Stimulated activated naive CD8-positive, alpha-beta T cell treated with anti-CD3 and anti-CD28 coated beads, Interleukin-15, Interleukin-2, amounts not matched to agents 100 ng/mL and 50 ng/mL, for 24 hours (primary cell): ENCODE measurements around the gene ZBTB18.
"Not testable (repeated sequence)": the region's sequence is repeated elsewhere in the genome, so short reads cannot be mapped to it uniquely, and the experiment has no call there.

Source experiments
- H3K27ac Mint-ChIP-seq: one replicate; pipeline ENCODE4 v1.8.0; 2021; ENCODE audit warnings: mild to moderate bottlenecking, mixed read lengths
- H3K27me3 Mint-ChIP-seq: one replicate; pipeline ENCODE4 v1.8.0; 2021; ENCODE audit warnings: mixed read lengths
- H3K36me3 Mint-ChIP-seq: one replicate; pipeline ENCODE4 v1.8.0; 2021; ENCODE audit warnings: low read depth, mixed read lengths
- H3K4me1 Mint-ChIP-seq: one replicate; pipeline ENCODE4 v1.8.0; 2021; ENCODE audit warnings: low read depth, mixed read lengths
- H3K4me3 Mint-ChIP-seq: one replicate; pipeline ENCODE4 v1.8.0; 2021; ENCODE audit warnings: mild to moderate bottlenecking, mixed read lengths
- H3K9me3 Mint-ChIP-seq: one replicate; pipeline ENCODE4 v1.8.0; 2021; ENCODE audit warnings: mixed read lengths

ZBTB18 gene

DNA sequence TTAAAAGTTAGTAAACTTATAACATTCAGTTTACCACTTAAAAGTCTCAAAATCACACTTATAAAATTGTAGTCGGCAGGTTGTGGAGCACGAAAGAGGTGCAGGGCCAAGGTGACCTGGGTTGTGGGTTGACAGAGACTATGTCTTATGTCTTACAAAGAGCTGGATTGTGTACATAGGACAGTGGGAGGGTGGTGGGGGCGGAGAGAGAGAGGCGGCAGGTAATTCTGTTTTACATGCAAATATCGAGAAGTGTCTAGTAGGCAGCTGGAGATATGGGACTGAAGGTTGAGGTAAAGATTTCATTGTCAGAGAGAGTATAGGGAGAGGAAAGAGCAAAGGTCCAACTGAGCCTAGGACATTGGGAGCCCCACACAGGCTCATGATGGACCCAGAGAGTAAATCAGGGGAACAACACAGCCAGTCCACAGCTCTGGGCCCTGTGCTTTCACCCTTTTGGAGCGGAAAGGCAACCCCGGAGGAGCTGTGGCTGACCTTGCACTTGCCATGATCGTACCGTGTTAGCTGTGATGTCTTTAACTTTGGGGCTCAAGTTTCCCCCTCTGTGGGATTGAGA lies 28.1 kb upstream of the ZBTB18 start:
- no peaks in the 10 kb centered on the region for H3K4me1 Mint-ChIP-seq
- no peaks in the 10 kb centered on the region for H3K36me3 Mint-ChIP-seq
- no peak overlapping the region for H3K4me3 Mint-ChIP-seq
- peaks cover 3% of the 10 kb centered on the region for H3K9me3 Mint-ChIP-seq
- H3K27me3 Mint-ChIP-seq, result peaks cover 5% of the 10 kb centered on the region
- H3K27ac Mint-ChIP-seq, result no peak overlapping the region

DNA sequence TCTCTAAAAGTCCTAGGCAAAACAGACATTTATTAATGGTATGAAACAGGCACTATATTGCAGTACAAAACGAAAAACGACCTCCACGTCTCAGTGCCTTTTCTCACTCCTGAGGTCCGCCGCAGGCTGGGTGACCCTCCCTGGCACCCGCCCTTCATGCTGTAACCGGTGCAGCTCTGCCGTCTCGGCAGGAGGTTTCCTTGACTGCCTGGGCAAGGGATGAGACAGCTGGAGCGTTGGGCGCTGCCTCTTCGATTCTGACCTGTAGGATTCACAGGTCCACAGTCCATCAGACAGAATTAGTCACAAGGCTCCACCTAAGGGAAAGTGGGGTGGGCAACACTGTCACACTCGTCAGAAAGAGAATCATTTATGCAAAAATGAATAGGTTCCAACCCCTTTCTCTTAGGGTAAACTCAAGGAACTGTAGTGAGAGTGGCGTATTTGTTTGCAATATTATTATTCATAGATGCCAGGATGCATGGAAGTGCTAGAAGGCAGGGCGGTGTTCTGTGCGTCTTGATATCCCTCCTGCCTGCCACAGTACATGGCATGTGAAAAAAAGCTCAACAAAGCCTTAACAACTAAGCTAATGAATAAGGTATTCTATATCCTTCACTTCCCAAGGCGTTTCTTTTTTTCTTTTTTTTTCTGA lies 23.5 kb upstream of the ZBTB18 start:
- Mint-ChIP-seq H3K4me3 (no peak overlapping the region), H3K9me3 (no peaks in the 10 kb centered on the region), H3K27me3 (no peaks in the 10 kb centered on the region), H3K36me3 (no peaks in the 10 kb centered on the region), H3K27ac (no peak overlapping the region), H3K4me1 (no peaks in the 10 kb centered on the region)

DNA sequence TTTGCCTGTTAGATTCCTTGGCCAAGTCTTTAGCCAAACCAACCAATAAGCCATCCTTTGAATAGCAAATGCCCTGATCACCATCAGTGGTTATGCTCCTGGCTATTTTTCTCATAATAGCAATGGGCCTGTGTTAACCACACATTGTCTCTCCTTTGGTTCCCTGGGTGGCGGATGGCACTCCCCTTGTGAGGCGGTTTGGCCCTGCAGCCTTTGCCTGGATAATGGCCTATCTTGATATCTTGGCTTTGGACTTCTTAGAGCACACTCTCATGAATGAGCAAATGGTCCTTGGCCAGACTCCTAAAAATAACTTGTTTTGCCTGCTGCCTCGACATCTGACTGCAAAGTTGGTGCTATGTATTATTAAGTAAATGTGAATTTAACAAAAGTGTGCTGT lies 22.4 kb upstream of the ZBTB18 start:
- Mint-ChIP-seq H3K36me3 (no peaks in the 10 kb centered on the region), H3K27ac (no peak overlapping the region), H3K4me1 (no peaks in the 10 kb centered on the region), H3K4me3 (no peak overlapping the region), H3K27me3 (no peaks in the 10 kb centered on the region), H3K9me3 (no peaks in the 10 kb centered on the region)

DNA sequence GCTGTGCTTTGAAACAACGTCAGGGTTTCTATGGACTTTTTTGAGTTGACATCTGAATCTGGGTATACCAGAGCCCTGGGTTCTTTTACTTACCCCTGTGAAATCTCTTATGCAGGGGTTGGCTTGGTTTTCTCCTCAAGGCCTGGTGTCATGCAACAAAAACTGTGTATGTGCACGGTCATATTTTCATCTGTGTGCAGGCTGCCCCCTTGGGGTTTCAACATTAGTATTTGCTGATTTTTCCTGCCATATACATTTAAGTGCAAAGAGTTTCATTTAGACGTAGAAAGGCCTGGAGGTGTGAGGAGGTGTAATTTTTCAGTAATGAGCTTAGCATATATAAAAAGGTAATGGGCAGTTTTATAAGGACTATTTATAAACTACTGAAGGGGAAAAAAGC lies 22.0 kb upstream of the ZBTB18 start:
- Mint-ChIP-seq H3K4me1 (no peaks in the 10 kb centered on the region), H3K4me3 (no peak overlapping the region), H3K36me3 (no peaks in the 10 kb centered on the region), H3K9me3 (no peaks in the 10 kb centered on the region), H3K27ac (no peak overlapping the region), H3K27me3 (no peaks in the 10 kb centered on the region)

DNA sequence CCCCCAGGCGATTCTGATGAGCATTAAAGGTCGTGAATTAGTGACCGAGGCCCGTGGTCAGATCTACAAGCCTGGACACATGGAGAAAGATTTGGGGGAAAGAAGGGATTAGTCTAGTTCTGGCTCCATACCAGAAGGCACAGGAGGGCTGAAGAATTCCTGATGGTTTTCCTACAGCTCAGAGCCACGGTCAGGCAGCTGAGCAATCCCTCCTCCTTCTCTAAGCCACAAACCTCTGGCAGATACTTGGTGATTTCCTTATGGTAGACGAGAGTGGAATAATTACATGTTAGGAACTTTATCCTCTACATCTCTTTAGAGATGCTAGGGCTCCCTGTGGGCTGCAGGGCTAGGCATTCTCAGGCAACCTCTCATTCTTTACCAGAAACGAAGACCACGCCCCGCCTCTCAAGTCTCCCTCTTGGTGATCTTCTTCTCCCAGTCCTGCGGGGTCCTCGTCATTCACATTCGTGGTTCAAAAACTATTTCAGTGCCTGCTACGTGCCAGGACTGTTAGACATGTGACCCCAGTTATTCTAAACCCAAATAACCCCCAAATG lies 20.5 kb upstream of the ZBTB18 start:
- Mint-ChIP-seq H3K9me3 (no peaks in the 10 kb centered on the region), H3K27me3 (no peaks in the 10 kb centered on the region), H3K36me3 (no peaks in the 10 kb centered on the region), H3K4me3 (no peak overlapping the region), H3K4me1 (no peaks in the 10 kb centered on the region), H3K27ac (no peak overlapping the region)

DNA sequence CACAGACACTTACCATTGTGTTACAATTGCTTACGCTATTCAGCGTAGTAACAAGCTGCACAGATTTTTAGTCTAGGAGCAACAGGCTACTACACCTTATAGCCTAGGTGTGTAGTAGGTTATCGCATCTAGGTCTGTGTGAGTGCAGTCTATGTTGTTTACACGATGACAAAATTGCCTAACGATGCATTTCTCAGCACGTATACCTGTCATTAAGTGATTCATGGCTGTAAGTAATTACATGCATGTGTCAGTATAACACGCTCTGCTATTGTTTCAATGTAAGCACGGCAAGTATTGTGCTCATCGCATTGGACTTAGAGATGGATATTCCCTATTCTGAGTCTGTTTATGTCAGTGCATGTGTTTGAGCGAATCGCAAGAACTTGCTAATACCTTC lies 15.7 kb upstream of the ZBTB18 start:
- no peak overlapping the region for H3K27ac Mint-ChIP-seq

DNA sequence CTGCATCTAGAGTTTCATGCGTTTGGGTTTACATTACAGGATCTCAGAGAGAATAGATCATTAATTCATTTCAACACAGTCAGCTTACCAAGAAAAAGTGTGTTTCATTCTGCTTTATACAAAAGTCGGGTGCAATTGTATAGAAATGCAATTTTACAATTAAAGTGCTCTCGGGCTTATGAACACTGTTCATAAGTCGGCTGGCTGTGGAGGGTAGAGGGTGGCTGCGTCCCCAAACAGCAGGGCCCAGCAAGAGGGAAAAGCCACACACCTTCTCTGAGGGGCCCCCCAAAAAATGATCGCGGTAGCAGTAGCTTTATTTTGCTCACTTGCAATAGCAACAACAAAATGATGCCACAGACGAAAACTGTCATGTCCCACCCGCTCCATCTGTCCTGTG lies 13.8 kb upstream of the ZBTB18 start:
- Mint-ChIP-seq H3K27me3 (peaks cover 5% of the 10 kb centered on the region), H3K27ac (no peak overlapping the region), H3K4me3 (no peak overlapping the region), H3K36me3 (no peaks in the 10 kb centered on the region), H3K9me3 (no peaks in the 10 kb centered on the region), H3K4me1 (no peaks in the 10 kb centered on the region)

More for the DNA sequence above, 15.7 kb upstream of the ZBTB18 start:
- Mint-ChIP-seq H3K4me3 (no peak overlapping the region), H3K4me1 (no peaks in the 10 kb centered on the region), H3K36me3 (no peaks in the 10 kb centered on the region), H3K27me3 (peaks cover 5% of the 10 kb centered on the region), H3K9me3 (no peaks in the 10 kb centered on the region)

DNA sequence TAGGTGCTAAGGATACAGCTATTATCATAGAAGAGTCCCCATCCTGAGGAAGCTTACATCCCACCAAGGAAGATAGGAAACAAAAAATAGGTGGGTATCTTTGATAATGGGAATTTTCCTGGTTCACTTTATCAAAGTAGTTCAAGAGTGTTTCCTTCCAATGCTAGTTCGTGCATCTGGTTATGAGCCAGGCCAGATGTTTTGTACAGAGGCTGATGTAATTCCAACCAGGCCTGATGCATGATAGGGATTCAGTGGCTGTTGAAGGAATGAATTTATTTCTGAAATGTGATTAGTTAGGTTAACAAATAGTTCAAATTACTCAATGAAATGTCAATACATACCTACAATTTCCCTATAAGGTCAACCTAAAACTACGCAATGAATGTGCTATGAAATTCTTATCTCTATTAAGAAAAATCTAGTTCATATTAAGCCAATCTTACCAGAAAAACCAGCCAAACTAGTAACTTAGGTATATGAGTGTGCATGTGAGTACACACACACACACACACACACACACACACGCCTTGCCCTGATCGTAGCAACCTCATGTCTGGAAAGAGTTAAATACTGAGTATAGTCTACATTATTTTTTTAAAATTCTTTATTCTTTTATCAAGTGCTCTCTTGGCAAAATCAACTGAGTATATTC lies 9.5 kb upstream of the ZBTB18 start:
- H3K4me1 Mint-ChIP-seq, result peaks cover 17% of the 10 kb centered on the region
- H3K9me3 Mint-ChIP-seq, result no peaks in the 10 kb centered on the region
- H3K4me3 Mint-ChIP-seq, result no peak overlapping the region
- no peaks in the 10 kb centered on the region for H3K36me3 Mint-ChIP-seq
- H3K27ac Mint-ChIP-seq, result no peak overlapping the region
- peaks cover 5% of the 10 kb centered on the region for H3K27me3 Mint-ChIP-seq

DNA sequence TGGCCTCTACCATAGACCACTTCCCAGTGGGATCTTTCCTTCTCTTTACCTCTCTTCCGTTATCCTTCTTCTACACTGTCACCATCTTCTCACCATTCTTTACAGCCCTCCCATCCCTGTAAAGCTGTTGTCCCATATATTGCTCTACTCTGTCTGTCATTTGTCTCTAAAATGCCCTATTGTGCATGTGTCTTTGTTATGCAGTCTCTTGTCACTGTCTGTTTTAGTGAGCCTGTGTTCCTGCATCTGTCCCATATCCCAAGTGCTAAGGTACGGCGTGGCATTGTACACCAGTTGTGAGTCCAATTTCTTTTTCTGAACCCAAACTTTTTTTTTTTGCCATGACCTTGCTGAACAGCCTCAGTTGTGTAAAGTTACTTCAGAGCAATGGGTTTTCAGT lies 8.8 kb upstream of the ZBTB18 start:
- Mint-ChIP-seq H3K4me3 (no peak overlapping the region), H3K27me3 (peaks cover 5% of the 10 kb centered on the region), H3K4me1 (peaks cover 24% of the 10 kb centered on the region), H3K27ac (no peak overlapping the region), H3K36me3 (no peaks in the 10 kb centered on the region), H3K9me3 (no peaks in the 10 kb centered on the region)

DNA sequence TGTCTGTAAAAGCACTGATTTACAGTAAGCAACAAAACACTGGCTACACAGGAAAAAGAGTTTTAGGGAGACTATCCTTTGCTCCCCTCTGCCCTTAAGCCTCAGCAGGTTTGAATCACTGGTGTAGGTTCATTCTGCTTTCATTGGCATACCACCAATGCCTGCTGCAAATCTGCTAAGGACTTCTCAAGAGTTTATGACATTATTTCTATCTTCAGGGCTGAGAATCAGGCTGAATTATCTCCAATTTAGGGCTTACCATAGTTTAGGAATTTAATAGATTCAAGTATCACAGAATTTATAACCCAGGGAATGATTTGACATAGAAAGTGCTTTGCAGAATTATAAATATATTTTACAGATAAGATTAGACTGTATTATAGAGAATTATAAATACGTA lies 6.7 kb upstream of the ZBTB18 start:
- H3K27ac Mint-ChIP-seq, result no peak overlapping the region
- H3K36me3 Mint-ChIP-seq, result no peaks in the 10 kb centered on the region
- H3K4me1 Mint-ChIP-seq, result peaks cover 26% of the 10 kb centered on the region
- no peak overlapping the region for H3K4me3 Mint-ChIP-seq
- H3K9me3 Mint-ChIP-seq, result no peaks in the 10 kb centered on the region
- no peaks in the 10 kb centered on the region for H3K27me3 Mint-ChIP-seq

DNA sequence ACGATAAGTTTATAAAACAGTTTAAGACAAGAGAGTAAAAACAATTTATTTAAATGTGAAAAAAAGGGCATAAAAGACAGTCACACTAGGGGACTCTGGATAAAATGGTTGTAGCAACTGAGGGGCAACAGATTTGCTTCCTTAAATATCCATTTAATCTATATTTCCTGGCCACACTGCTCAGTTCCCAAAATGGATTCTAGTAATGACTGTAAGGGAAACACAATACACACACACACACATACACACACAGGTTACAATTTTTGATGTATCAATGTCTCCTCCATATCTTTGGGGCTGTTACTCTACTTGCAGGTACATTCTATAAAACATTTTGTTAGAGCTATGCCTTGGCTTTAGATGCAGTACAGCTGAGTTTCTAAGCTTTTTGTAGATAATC lies 4.8 kb upstream of the ZBTB18 start:
- Mint-ChIP-seq H3K4me1 (peaks cover 26% of the 10 kb centered on the region), H3K27ac (peak overlapping the region; percentile 8)
- not testable (repeated sequence) for H3K4me3 Mint-ChIP-seq

DNA sequence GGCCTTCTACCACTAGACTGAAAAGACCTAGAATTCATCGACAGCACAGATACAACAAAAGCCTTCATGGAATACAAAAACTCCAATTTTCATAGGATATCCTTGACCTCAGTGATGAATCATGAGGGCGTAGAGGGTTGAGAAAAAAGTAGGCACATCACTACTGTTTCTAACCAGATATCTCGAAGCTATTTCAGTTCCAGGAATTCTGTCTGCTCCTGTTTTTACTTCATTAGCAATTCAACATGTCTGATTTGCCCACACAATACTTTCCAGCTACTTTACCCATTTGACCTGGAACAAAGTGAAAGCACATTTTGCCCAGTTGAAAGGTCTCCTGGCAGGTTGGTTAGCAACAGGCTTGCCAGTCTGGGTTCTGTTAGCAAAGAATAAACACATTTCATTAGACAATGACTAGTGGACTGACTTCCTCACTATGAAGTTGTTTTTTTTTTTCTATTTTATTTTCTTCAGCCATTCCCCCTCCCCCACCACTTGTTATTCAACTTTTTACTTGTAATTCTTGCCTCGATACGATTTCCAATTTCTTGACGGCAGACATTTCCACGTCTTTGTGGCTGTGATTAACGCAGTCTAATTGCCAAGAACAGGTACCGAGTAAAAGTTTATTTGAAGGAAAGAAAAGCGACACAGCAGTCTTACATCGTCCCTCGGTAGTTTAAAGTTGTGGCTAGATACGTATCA lies 4.0 kb upstream of the ZBTB18 start:
- Mint-ChIP-seq H3K4me1 (peaks cover 26% of the 10 kb centered on the region), H3K27me3 (no peaks in the 10 kb centered on the region), H3K36me3 (no peaks in the 10 kb centered on the region), H3K4me3 (peak overlapping the region; percentile 95), H3K9me3 (no peaks in the 10 kb centered on the region), H3K27ac (peak overlapping the region; percentile 96)

More for the DNA sequence above, 4.8 kb upstream of the ZBTB18 start:
- H3K36me3 Mint-ChIP-seq, H3K9me3 Mint-ChIP-seq, H3K27me3 Mint-ChIP-seq: not testable (repeated sequence)

DNA sequence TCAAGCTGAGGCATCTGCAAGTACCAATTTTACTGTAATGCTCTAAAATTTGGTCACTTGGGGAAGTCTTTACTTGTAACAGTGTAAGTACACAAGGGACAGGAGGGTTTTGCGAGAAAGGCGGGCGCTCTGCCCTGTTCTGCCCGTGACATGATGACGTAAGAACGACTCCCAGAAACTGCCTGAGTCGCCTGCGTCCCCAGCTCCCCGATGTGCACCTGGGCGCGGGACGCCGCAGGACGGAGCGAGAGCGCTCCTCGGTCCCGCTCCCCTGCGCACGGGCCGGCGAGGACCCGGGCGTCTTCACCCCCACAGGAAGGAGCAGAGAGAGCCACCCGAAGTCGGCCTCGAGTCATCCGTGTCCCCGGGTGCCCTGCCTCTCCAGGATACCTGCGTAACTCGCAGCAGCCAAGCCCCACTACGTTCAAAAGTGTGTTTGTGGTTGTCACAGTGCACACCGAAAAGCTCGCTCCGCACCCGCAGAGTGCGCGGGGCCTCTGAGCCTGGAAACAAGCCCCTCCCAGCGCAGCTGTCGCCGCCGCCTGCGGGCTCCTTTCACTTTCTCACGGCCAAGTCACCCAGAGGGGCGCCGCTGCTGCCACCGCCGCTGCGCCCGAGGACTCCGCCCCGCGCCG lies 3.3 kb upstream of the ZBTB18 start:
- peak overlapping the region; percentile 95 for H3K4me3 Mint-ChIP-seq
- no peaks in the 10 kb centered on the region for H3K36me3 Mint-ChIP-seq
- H3K9me3 Mint-ChIP-seq, result no peaks in the 10 kb centered on the region
- H3K27ac Mint-ChIP-seq, result peak overlapping the region; percentile 96
- H3K4me1 Mint-ChIP-seq, result peaks cover 26% of the 10 kb centered on the region
- H3K27me3 Mint-ChIP-seq, result no peaks in the 10 kb centered on the region

DNA sequence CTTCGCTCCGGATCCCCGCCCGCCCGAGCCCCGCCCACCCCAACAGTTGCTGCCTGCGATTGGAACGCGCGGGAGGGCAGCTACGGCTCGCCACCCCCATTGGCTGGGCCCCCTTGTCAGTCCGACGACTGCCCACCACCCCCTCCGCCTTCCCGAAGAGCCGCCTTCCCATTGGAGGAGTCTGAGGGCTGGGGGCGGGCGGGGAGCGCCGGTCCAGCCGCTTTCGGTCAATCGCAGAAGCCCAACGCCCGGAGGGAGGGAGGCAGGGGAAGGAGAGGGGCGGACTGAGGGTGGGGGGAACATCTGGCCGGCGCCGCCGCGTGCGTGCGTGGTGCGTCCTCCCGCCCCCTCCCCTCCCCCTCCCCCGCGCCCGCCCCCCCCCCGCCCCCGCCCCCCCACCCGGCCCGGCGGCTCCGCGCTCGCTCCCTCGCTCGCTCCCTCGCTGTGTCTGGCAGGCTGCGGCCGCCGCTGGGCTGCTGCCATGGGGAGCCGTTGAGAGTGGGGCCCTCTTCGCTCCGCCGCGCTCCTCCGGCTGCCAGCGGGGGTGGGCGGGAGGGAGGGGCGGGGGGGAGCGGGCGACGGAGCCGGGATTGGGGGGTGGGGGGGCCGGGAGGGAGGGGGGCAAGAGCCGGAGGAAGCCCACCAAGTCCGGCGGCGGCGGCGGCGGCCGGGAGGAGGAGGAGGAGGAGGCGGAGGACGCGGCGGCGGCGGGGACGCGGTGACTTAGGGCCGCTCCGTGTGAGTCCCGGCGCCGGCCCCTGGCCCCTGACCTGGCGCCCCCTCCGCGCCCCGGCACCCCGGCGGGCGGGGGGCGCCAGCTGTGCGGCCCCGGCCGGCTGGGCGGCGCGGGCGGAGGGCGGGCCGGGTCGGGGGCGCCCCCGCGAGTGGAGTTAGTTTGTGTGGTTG lies 2.6 kb upstream of the ZBTB18 start:
- Mint-ChIP-seq H3K4me1 (peaks cover 26% of the 10 kb centered on the region), H3K27ac (no peak overlapping the region), H3K36me3 (no peaks in the 10 kb centered on the region), H3K4me3 (peak overlapping the region; percentile 95), H3K9me3 (no peaks in the 10 kb centered on the region), H3K27me3 (no peaks in the 10 kb centered on the region)
